ENCODE data around the gene CD86. TPM values are rescaled to one million over a fixed set of nuclear protein-coding genes. Genes with fewer than 3 reads are reported as not detected.
A peak's percentile ranks its signal among the peaks of the same experiment; 100 is the strongest.

CD86 gene
- total RNA-seq, 1 donor from 2014 or later: 2.7 TPM

DNA sequence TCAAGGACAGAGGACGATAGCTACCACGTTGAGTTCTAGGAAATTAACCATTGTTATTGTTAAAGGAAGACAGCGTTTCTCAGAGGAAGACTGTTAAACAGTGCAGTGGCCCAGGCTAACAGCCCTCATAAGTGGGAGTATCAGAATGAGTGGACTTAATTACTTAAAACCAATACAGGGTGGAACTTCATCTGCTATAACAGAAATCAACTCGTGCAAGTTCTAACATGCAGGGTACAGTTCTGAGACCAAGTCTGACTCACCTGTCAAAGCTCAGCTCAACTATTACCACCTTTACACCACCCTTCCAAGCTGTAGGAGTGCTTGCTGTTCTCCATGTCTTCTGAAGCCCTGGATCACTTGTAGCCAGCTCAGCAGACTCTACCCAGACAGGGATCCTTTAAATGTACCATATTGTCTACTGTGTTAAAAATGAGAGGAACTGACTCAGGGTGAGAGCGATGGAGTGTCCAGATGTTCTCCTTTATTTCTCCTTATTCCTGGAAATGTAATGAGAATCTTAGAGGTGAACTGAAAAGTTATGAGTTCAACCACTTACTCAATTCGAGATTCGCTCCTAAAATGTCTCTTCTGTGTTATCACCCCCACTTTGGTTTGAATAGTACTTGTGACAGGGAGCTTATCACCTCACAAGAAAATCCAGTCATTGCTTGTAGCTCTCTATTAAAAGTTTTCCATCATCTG, 26.5 kb downstream of the CD86 start:
- Mint-ChIP-seq H3K27ac (peak overlapping the region; percentile 32), H3K36me3 (ENCODE audit: low read depth) (peaks cover 10% of the 10 kb centered on the region), H3K4me3 (no peak overlapping the region), H3K27me3 (ENCODE audit: insufficient read depth) (no peaks in the 10 kb centered on the region), H3K4me1 (ENCODE audit: low read depth) (peaks cover 85% of the 10 kb centered on the region), H3K9me3 (no peaks in the 10 kb centered on the region)
- intact Hi-C loops (cut with micrococcal nuclease): no loop called here
- DNase-seq (ENCODE audit: low spot score): no peak

GRCh38 chr3:122082357-122082756, 27.2 kb downstream of the CD86 start:
- peak overlapping the region; percentile 32 for H3K27ac Mint-ChIP-seq
- peaks cover 84% of the 10 kb centered on the region for H3K4me1 Mint-ChIP-seq (ENCODE audit: low read depth)
- H3K36me3 Mint-ChIP-seq (ENCODE audit: low read depth): peaks cover 10% of the 10 kb centered on the region
- H3K27me3 Mint-ChIP-seq (ENCODE audit: insufficient read depth): no peaks in the 10 kb centered on the region
- H3K4me3 Mint-ChIP-seq: peak overlapping the region; percentile 0
- DNase-seq (ENCODE audit: low spot score): no peak
- intact Hi-C loops (cut with micrococcal nuclease): no loop called here
- no peaks in the 10 kb centered on the region for H3K9me3 Mint-ChIP-seq

- no peak overlapping the region for H3K4me3 Mint-ChIP-seq
- peaks cover 62% of the 10 kb centered on the region for H3K4me1 Mint-ChIP-seq (ENCODE audit: low read depth)
- no peaks in the 10 kb centered on the region for H3K9me3 Mint-ChIP-seq
- H3K27ac Mint-ChIP-seq: peak overlapping the region; percentile 60
- H3K27me3 Mint-ChIP-seq (ENCODE audit: insufficient read depth): no peaks in the 10 kb centered on the region
- DNase-seq (ENCODE audit: low spot score): no peak
- intact Hi-C loops (cut with micrococcal nuclease): loop anchor here (1.0 to 2.0 kb wide), 3 partner anchors 8 to 72 kb away; no protein-coding TSS in a partner anchor
- H3K36me3 Mint-ChIP-seq (ENCODE audit: low read depth): peaks cover 8% of the 10 kb centered on the region
Measured at GRCh38 chr3:122084799-122085198, 29.6 kb downstream of the CD86 start.

DNA sequence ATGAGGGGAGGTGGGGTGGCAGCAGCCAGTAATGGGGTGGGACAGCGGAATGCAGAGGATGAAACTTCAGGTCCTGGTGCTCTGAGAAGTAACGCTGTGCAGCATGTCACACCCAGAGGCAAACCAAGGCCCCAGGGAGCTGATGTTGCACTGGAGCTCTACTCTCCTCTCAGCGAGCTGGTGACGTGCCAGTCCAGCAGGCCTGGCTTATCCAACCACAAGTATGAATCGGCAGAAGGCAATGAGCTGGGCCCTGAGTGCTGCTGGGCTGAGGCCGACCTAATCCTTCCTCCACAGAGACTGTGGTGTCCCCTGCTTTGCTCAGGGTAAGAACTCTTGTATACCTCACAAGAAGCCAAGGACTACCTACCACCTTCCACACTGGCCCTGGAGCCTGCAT, 30.5 kb downstream of the CD86 start:
- peak overlapping the region; percentile 37 for H3K27ac Mint-ChIP-seq
- no peaks in the 10 kb centered on the region for H3K9me3 Mint-ChIP-seq
- no peak for DNase-seq (ENCODE audit: low spot score)
- H3K27me3 Mint-ChIP-seq (ENCODE audit: insufficient read depth): no peaks in the 10 kb centered on the region
- peaks cover 55% of the 10 kb centered on the region for H3K4me1 Mint-ChIP-seq (ENCODE audit: low read depth)
- H3K4me3 Mint-ChIP-seq: no peak overlapping the region
- intact Hi-C loops (cut with micrococcal nuclease): loop anchor here (1.0 to 2.0 kb wide), 3 partner anchors 9 to 73 kb away; no protein-coding TSS in a partner anchor
- H3K36me3 Mint-ChIP-seq (ENCODE audit: low read depth): peaks cover 7% of the 10 kb centered on the region

DNA sequence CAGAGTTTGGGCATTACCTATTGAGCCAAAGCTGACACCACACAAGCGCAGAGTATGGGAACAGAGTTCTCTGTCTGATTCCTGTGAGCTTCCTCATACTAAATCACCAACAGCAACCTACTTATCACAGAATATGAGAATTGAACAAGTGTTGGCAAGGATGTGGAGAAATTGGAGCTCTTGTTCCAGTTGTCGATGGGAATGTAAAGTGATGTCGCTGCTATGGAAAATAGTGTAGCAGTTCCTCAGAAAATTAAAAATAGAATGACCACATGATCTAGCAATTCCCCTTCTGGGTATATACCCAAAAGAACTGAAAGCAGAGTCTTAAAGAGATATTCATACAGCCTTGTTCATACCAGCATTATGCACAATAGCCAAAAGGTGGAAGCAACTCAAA, 33.4 kb downstream of the CD86 start:
- intact Hi-C loops (cut with micrococcal nuclease): no loop called here
- peaks cover 53% of the 10 kb centered on the region for H3K4me1 Mint-ChIP-seq (ENCODE audit: low read depth)
- peaks cover 11% of the 10 kb centered on the region for H3K36me3 Mint-ChIP-seq (ENCODE audit: low read depth)
- H3K9me3 Mint-ChIP-seq: no peaks in the 10 kb centered on the region
- DNase-seq (ENCODE audit: low spot score): no peak
- H3K27ac Mint-ChIP-seq: no peak overlapping the region
- no peak overlapping the region for H3K4me3 Mint-ChIP-seq
- no peaks in the 10 kb centered on the region for H3K27me3 Mint-ChIP-seq (ENCODE audit: insufficient read depth)

- Mint-ChIP-seq H3K4me3 (peak overlapping the region; percentile 32), H3K27me3 (ENCODE audit: insufficient read depth) (no peaks in the 10 kb centered on the region), H3K36me3 (ENCODE audit: low read depth) (peaks cover 8% of the 10 kb centered on the region), H3K9me3 (no peaks in the 10 kb centered on the region), H3K4me1 (ENCODE audit: low read depth) (peaks cover 45% of the 10 kb centered on the region), H3K27ac (peak overlapping the region; percentile 90)
- DNase-seq (ENCODE audit: low spot score): no peak
- intact Hi-C loops (cut with micrococcal nuclease): loop anchor here (1.0 to 5.0 kb wide), 4 partner anchors 77 to 545 kb away; partner anchors contain the start of genes EAF2 and IQCB1
Measured at GRCh38 chr3:122091602-122092295, 36.6 kb downstream of the CD86 start.

- H3K9me3 Mint-ChIP-seq: no peaks in the 10 kb centered on the region
- intact Hi-C loops (cut with micrococcal nuclease): loop anchor here (1.0 to 5.0 kb wide), 5 partner anchors 78 to 546 kb away; partner anchors contain the start of genes EAF2 and IQCB1
- peaks cover 40% of the 10 kb centered on the region for H3K4me1 Mint-ChIP-seq (ENCODE audit: low read depth)
- H3K27ac Mint-ChIP-seq: peak overlapping the region; percentile 90
- H3K27me3 Mint-ChIP-seq (ENCODE audit: insufficient read depth): no peaks in the 10 kb centered on the region
- peaks cover 8% of the 10 kb centered on the region for H3K36me3 Mint-ChIP-seq (ENCODE audit: low read depth)
- DNase-seq (ENCODE audit: low spot score): peak; percentile 55
- H3K4me3 Mint-ChIP-seq: peak overlapping the region; percentile 32
Measured at GRCh38 chr3:122092460-122093165, 37.5 kb downstream of the CD86 start.

- intact Hi-C loops (cut with micrococcal nuclease): loop anchor here (1.0 to 5.0 kb wide), 4 partner anchors 9 to 97 kb away; no protein-coding TSS in a partner anchor
- Mint-ChIP-seq H3K27ac (peak overlapping the region; percentile 94), H3K4me1 (ENCODE audit: low read depth) (peaks cover 40% of the 10 kb centered on the region), H3K4me3 (peak overlapping the region; percentile 8), H3K9me3 (no peaks in the 10 kb centered on the region), H3K27me3 (ENCODE audit: insufficient read depth) (no peaks in the 10 kb centered on the region), H3K36me3 (ENCODE audit: low read depth) (peaks cover 6% of the 10 kb centered on the region)
- DNase-seq (ENCODE audit: low spot score): no peak
Measured at GRCh38 chr3:122094125-122094524, 39.0 kb downstream of the CD86 start.

- H3K27me3 Mint-ChIP-seq (ENCODE audit: insufficient read depth): no peaks in the 10 kb centered on the region
- no peak overlapping the region for H3K4me3 Mint-ChIP-seq
- H3K4me1 Mint-ChIP-seq (ENCODE audit: low read depth): peaks cover 40% of the 10 kb centered on the region
- peaks cover 6% of the 10 kb centered on the region for H3K36me3 Mint-ChIP-seq (ENCODE audit: low read depth)
- H3K9me3 Mint-ChIP-seq: no peaks in the 10 kb centered on the region
- DNase-seq (ENCODE audit: low spot score): no peak
- peak overlapping the region; percentile 94 for H3K27ac Mint-ChIP-seq
- intact Hi-C loops (cut with micrococcal nuclease): loop anchor here (1.0 to 5.0 kb wide), 4 partner anchors 9 to 97 kb away; no protein-coding TSS in a partner anchor
Measured at GRCh38 chr3:122094693-122095092, 39.5 kb downstream of the CD86 start.

DNA sequence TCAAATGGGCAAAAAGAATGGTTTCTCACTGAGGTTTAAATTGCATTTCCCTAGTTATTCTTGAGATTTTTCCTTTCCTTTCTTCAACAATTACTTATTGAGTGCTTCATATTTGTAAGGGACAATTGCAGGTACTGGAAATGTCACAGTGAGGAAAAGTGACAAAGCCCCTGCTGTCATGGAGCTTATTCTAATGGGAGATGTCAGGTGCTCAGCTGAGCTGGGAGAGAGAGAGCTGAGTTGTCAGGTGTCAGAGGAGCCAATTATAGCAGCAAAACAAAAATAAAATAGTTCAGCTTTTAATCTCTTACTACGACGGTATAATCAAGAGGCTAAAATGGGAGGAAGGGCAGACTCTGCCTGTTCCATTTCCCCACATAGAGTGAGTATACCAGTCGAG, 42.0 kb downstream of the CD86 start:
- Mint-ChIP-seq H3K36me3 (ENCODE audit: low read depth) (peaks cover 3% of the 10 kb centered on the region), H3K4me1 (ENCODE audit: low read depth) (peaks cover 24% of the 10 kb centered on the region), H3K4me3 (no peak overlapping the region), H3K9me3 (no peaks in the 10 kb centered on the region), H3K27me3 (ENCODE audit: insufficient read depth) (no peaks in the 10 kb centered on the region), H3K27ac (no peak overlapping the region)
- no peak for DNase-seq (ENCODE audit: low spot score)
- intact Hi-C loops (cut with micrococcal nuclease): no loop called here

- no peak for DNase-seq (ENCODE audit: low spot score)
- H3K27me3 Mint-ChIP-seq (ENCODE audit: insufficient read depth): no peaks in the 10 kb centered on the region
- H3K36me3 Mint-ChIP-seq (ENCODE audit: low read depth): no peaks in the 10 kb centered on the region
- H3K4me1 Mint-ChIP-seq (ENCODE audit: low read depth): peaks cover 13% of the 10 kb centered on the region
- no peak overlapping the region for H3K4me3 Mint-ChIP-seq
- no peak overlapping the region for H3K27ac Mint-ChIP-seq
- no peaks in the 10 kb centered on the region for H3K9me3 Mint-ChIP-seq
- intact Hi-C loops (cut with micrococcal nuclease): loop anchor here (2.0 kb wide), 1 partner anchor 350 kb away; the partner anchor contains the start of gene GOLGB1
Measured at GRCh38 chr3:122098611-122099010, 43.4 kb downstream of the CD86 start.

- Mint-ChIP-seq H3K27me3 (ENCODE audit: insufficient read depth) (no peaks in the 10 kb centered on the region), H3K9me3 (no peaks in the 10 kb centered on the region), H3K27ac (no peak overlapping the region), H3K36me3 (ENCODE audit: low read depth) (no peaks in the 10 kb centered on the region), H3K4me3 (no peak overlapping the region), H3K4me1 (ENCODE audit: low read depth) (peaks cover 6% of the 10 kb centered on the region)
- intact Hi-C loops (cut with micrococcal nuclease): loop anchor here (2.0 kb wide), 1 partner anchor 350 kb away; the partner anchor contains the start of gene GOLGB1
- DNase-seq (ENCODE audit: low spot score): no peak
Measured at GRCh38 chr3:122099255-122099654, 44.1 kb downstream of the CD86 start.
